H9 (cell line): ENCODE data around the gene MAN1B1. TPM values are rescaled to one million over a fixed set of nuclear protein-coding genes. Genes with fewer than 3 reads are reported as not detected.
A peak's percentile ranks its signal among the peaks of the same experiment; 100 is the strongest.
"Not testable (repeated sequence)": the region's sequence is repeated elsewhere in the genome, so short reads cannot be mapped to it uniquely, and the experiment has no call there.

Experiments
- DNase-seq: peaks from one replicate; pipeline ENCODE4 v3.0.0-alpha.2; 2017
- H2AFZ ChIP-seq: one replicate; pipeline ENCODE4 v1.6.1; 2013; ENCODE audit warnings: mild to moderate bottlenecking, low read length, control low read depth, moderate library complexity
- H2AK5ac ChIP-seq: 2 replicates; pipeline ENCODE4 v1.6.1; 2013; ENCODE audit warnings: low read length, control low read depth, mixed read lengths; ENCODE audit not compliant: insufficient read length
- H2BK120ac ChIP-seq: one replicate; pipeline ENCODE4 v1.6.1; 2013; ENCODE audit warnings: low read depth, mild to moderate bottlenecking, low read length, control low read depth, inconsistent platforms; ENCODE audit not compliant: poor library complexity, severe bottlenecking
- H2BK12ac ChIP-seq: 2 replicates; pipeline ENCODE4 v1.6.1; 2013; ENCODE audit warnings: low read length, control low read depth, mixed read lengths, low read depth; ENCODE audit not compliant: insufficient read length
- H2BK15ac ChIP-seq: 2 replicates; pipeline ENCODE4 v1.6.1; 2013; ENCODE audit warnings: low read depth, low read length, control low read depth
- H2BK20ac ChIP-seq: one replicate; pipeline ENCODE4 v1.6.1; 2013; ENCODE audit warnings: low read depth, mild to moderate bottlenecking, low read length, control low read depth, inconsistent platforms; ENCODE audit not compliant: poor library complexity, severe bottlenecking
- H2BK5ac ChIP-seq: 2 replicates; pipeline ENCODE4 v1.6.1; 2013; ENCODE audit warnings: low read length, control low read depth, mixed read lengths; ENCODE audit not compliant: insufficient read length
- H3K14ac ChIP-seq: 2 replicates; pipeline ENCODE4 v1.6.1; 2013; ENCODE audit warnings: low read length, control low read depth; ENCODE audit not compliant: insufficient read depth
- H3K18ac ChIP-seq: 2 replicates; pipeline ENCODE4 v1.6.1; 2013; ENCODE audit warnings: low read depth, mild to moderate bottlenecking, mixed read lengths, low read length, control low read depth; ENCODE audit not compliant: insufficient read length
- H3K23ac ChIP-seq: 2 replicates; pipeline ENCODE4 v1.6.1; 2013; ENCODE audit warnings: low read length, control low read depth, mixed read lengths, low read depth; ENCODE audit not compliant: insufficient read length
- H3K23me2 ChIP-seq: 2 replicates; pipeline ENCODE4 v1.6.1; 2013; ENCODE audit warnings: low read depth, mild to moderate bottlenecking, mixed read lengths, low read length, control low read depth; ENCODE audit not compliant: insufficient read length, poor library complexity, severe bottlenecking
- H3K27ac ChIP-seq: 2 replicates; pipeline ENCODE4 v1.5.1; 2013; ENCODE audit warnings: low read length, control low read depth, mixed read lengths, low read depth; ENCODE audit not compliant: insufficient read length
- H3K27me3 ChIP-seq: 2 replicates; pipeline ENCODE4 v1.6.1; 2013; ENCODE audit warnings: low read length, control low read depth, inconsistent platforms; ENCODE audit not compliant: insufficient read depth
- H3K4ac ChIP-seq: 2 replicates; pipeline ENCODE4 v1.6.1; 2013; ENCODE audit warnings: low read depth, mild to moderate bottlenecking, control low read depth, inconsistent platforms, low read length, moderate library complexity
- H3K4me1 ChIP-seq: 2 replicates; pipeline ENCODE4 v1.6.1; 2013; ENCODE audit warnings: low read length, control low read depth, inconsistent platforms; ENCODE audit not compliant: insufficient read depth
- H3K4me2 ChIP-seq: 2 replicates; pipeline ENCODE4 v1.6.1; 2013; ENCODE audit warnings: low read length, control low read depth, mixed read lengths; ENCODE audit not compliant: insufficient read length, insufficient read depth
- H3K56ac ChIP-seq: 2 replicates; pipeline ENCODE4 v1.6.1; 2013; ENCODE audit warnings: low read depth, mild to moderate bottlenecking, mixed read lengths, low read length, control low read depth; ENCODE audit not compliant: insufficient read length
- H3K79me1 ChIP-seq: 2 replicates; pipeline ENCODE4 v1.6.1; 2013; ENCODE audit warnings: low read depth, mild to moderate bottlenecking, moderate library complexity, low read length, control low read depth, inconsistent platforms; ENCODE audit not compliant: insufficient read depth, poor library complexity, severe bottlenecking
- H3K79me2 ChIP-seq: 2 replicates; pipeline ENCODE4 v1.6.1; 2013; ENCODE audit warnings: low read length, control low read depth, inconsistent platforms; ENCODE audit not compliant: insufficient read depth
- H3K9ac ChIP-seq: 2 replicates; pipeline ENCODE4 v1.6.1; 2013; ENCODE audit warnings: low read length, control low read depth, mixed read lengths; ENCODE audit not compliant: insufficient read length; ENCODE audit errors: extremely low read depth
- H3K9me3 ChIP-seq: one replicate; pipeline ENCODE4 v1.6.1; 2013; ENCODE audit warnings: low read depth, low read length, inconsistent platforms; ENCODE audit not compliant: control insufficient read depth
- H3T11ph ChIP-seq: one replicate; pipeline ENCODE4 v1.6.1; 2013; ENCODE audit warnings: mild to moderate bottlenecking, low read length, control low read depth, inconsistent platforms
- H4K20me1 ChIP-seq: one replicate; pipeline ENCODE4 v1.6.1; 2013; ENCODE audit not compliant: control insufficient read depth, insufficient read length, insufficient read depth
- H4K5ac ChIP-seq: 2 replicates; pipeline ENCODE4 v1.6.1; 2013; ENCODE audit warnings: low read depth, mild to moderate bottlenecking, mixed read lengths, low read length, control low read depth; ENCODE audit not compliant: insufficient read length
- H4K8ac ChIP-seq: replicated peaks from 2 replicates; pipeline ENCODE4 v1.6.1; 2013; ENCODE audit warnings: low read length, control low read depth, mixed read lengths, low read depth; ENCODE audit not compliant: insufficient read length
- H4K91ac ChIP-seq: 2 replicates; pipeline ENCODE4 v1.6.1; 2013; ENCODE audit warnings: low read depth, mild to moderate bottlenecking, moderate library complexity, mixed read lengths, low read length, control low read depth; ENCODE audit not compliant: insufficient read length
- H3K27ac Mint-ChIP-seq, 3 experiments: 2 replicates in 2 of 3; 3 replicates in 1 of 3; pipeline ENCODE4 v1.8.0; 2020 to 2021; ENCODE audit warnings: mixed read lengths in 3 of 3, mild to moderate bottlenecking in 1 of 3, moderate library complexity in 1 of 3
- H3K27me3 Mint-ChIP-seq: 2 replicates; pipeline ENCODE4 v1.8.0; 2021; ENCODE audit warnings: low read depth, mild to moderate bottlenecking, moderate library complexity, mixed read lengths
- H3K36me3 Mint-ChIP-seq, 3 experiments: 2 replicates in 2 of 3; 3 replicates in 1 of 3; pipeline ENCODE4 v1.8.0; 2020 to 2021; ENCODE audit warnings: low read depth in 3 of 3, mixed read lengths in 3 of 3; ENCODE audit not compliant: insufficient read depth in 1 of 3
- H3K4me1 Mint-ChIP-seq, 2 experiments: 2 replicates each; pipeline ENCODE4 v1.8.0; 2020; ENCODE audit warnings: mixed read lengths in 2 of 2
- H3K4me3 Mint-ChIP-seq, 2 experiments: 2 replicates in 1 of 2; 3 replicates in 1 of 2; pipeline ENCODE4 v1.8.0; 2020 to 2021; ENCODE audit warnings: mild to moderate bottlenecking in 2 of 2, mixed read lengths in 2 of 2, moderate library complexity in 1 of 2
- H3K9me3 Mint-ChIP-seq, 2 experiments: 2 replicates in 1 of 2; 3 replicates in 1 of 2; pipeline ENCODE4 v1.8.0; 2020; ENCODE audit warnings: mild to moderate bottlenecking in 2 of 2, mixed read lengths in 2 of 2, moderate library complexity in 1 of 2
- CTCF ChIP-seq: fragments of 200-600 bp; sonication (generic); conservative IDR thresholded peaks from 3 replicates; pipeline ENCODE4 v1.8.0; 2021; ENCODE audit warnings: antibody characterized with exemption, mild to moderate bottlenecking
- WGBS: extraction: QIAGEN DNeasy Blood & Tissue Kit; methylation state at CpG from one replicate; pipeline ENCODE4 v1.1.7; 2013; ENCODE audit warnings: missing lambda C conversion rate, low lambda C conversion rate, mixed read lengths; ENCODE audit not compliant: insufficient read length; ENCODE audit errors: extremely low coverage; 5-methylcytosine and 5-hydroxymethylcytosine counted together
- total RNA-seq: library from RNA; stranded (reverse); gene quantifications from 2 replicates; pipeline ENCODE4 v1.2.1, GENCODE V29; 2021

The MAN1B1 gene
- total RNA-seq, 1 experiment from 2014 or later: 34.9 TPM

GRCh38 chr9:137062384-137062783 lies 24.4 kb upstream of the MAN1B1 start:
- H2BK20ac ChIP-seq: no peak overlapping the region
- no peak overlapping the region for H2BK15ac ChIP-seq
- no peak for TF ChIP-seq CTCF
- H3K27me3 ChIP-seq: no peaks in the 10 kb centered on the region
- peaks cover 12% of the 10 kb centered on the region for H3K27me3 Mint-ChIP-seq
- no peak overlapping the region for H3K18ac ChIP-seq
- peaks cover 0 to 3% of the 10 kb centered on the region in 2 experiments; a peak in 1 of 4 replicates for H3K4me1 Mint-ChIP-seq
- no peak overlapping the region for H2AFZ ChIP-seq
- DNase-seq: no peak
- H3K9me3 ChIP-seq: no peaks in the 10 kb centered on the region
- H3K23ac ChIP-seq: no peak overlapping the region
- H3K4me1 ChIP-seq: no peaks in the 10 kb centered on the region
- H3K23me2 ChIP-seq: no peaks in the 10 kb centered on the region
- no peak overlapping the region for H2AK5ac ChIP-seq
- H4K8ac ChIP-seq: no peak overlapping the region
- no peak overlapping the region for H3K56ac ChIP-seq
- H3T11ph ChIP-seq: no peak overlapping the region
- peaks cover 0 to 5% (median 4%) of the 10 kb centered on the region in 3 experiments; a peak in 4 of 7 replicates for H3K36me3 Mint-ChIP-seq
- no peak overlapping the region for H2BK120ac ChIP-seq
- H4K20me1 ChIP-seq: no peaks in the 10 kb centered on the region
- H3K9me3 Mint-ChIP-seq: no peaks in the 10 kb centered on the region
- H4K5ac ChIP-seq: no peak overlapping the region
- no peaks in the 10 kb centered on the region for H3K79me1 ChIP-seq
- WGBS: no CpG with 5 or more reads among the region's 15 CpGs
- H3K9ac ChIP-seq: no peak overlapping the region
- H3K4me2 ChIP-seq: no peak overlapping the region
- no peak overlapping the region for H3K4me3 Mint-ChIP-seq
- H4K91ac ChIP-seq: no peak overlapping the region
- H3K27ac Mint-ChIP-seq: peak overlapping the region in 1 of 3 experiments; percentile 49; a peak in 1 of 7 replicates
- H3K27ac ChIP-seq: no peak overlapping the region
- no peak overlapping the region for H2BK5ac ChIP-seq
- H2BK12ac ChIP-seq: no peak overlapping the region
- no peaks in the 10 kb centered on the region for H3K79me2 ChIP-seq
- no peak overlapping the region for H3K14ac ChIP-seq
- no peak overlapping the region for H3K4ac ChIP-seq

- not testable (repeated sequence) for H2AK5ac ChIP-seq, H3K9ac ChIP-seq, H3K9me3 ChIP-seq, H3K36me3 Mint-ChIP-seq, H3K4ac ChIP-seq, H3K27ac ChIP-seq, H3K14ac ChIP-seq, H2BK20ac ChIP-seq, H3K9me3 Mint-ChIP-seq, H3K56ac ChIP-seq, H3K79me1 ChIP-seq, H3K27me3 Mint-ChIP-seq, H3K23ac ChIP-seq, H4K91ac ChIP-seq, H4K20me1 ChIP-seq, H2BK5ac ChIP-seq, H2AFZ ChIP-seq, H3K4me3 Mint-ChIP-seq, H4K5ac ChIP-seq, H2BK12ac ChIP-seq, H3K4me2 ChIP-seq, H3K4me1 ChIP-seq, H2BK120ac ChIP-seq, H3K79me2 ChIP-seq, H3K23me2 ChIP-seq, DNase-seq, H3K18ac ChIP-seq, H3K27me3 ChIP-seq, H3K27ac Mint-ChIP-seq, H3K4me1 Mint-ChIP-seq, H4K8ac ChIP-seq, H3T11ph ChIP-seq, H2BK15ac ChIP-seq
- no CpG with 5 or more reads among the region's 9 CpGs for WGBS
These were observed 24.0 kb upstream of the MAN1B1 start for GRCh38 chr9:137062798-137063197.
